ENCODE measurements around the gene ATP2A2.

ATP2A2 gene

GRCh38 chr12:110382683-110383082, 101.6 kb downstream of the ATP2A2 start:
- no peak for TF ChIP-seq CTCF (IDR thresholded peaks at IDR 0.05; ENCODE audit: insufficient read depth, low read depth, low read length, missing control alignments)
- no peak for DNase-seq (ENCODE audit: low read depth)

More at GRCh38 chr12:110382683-110383082, 101.6 kb downstream of the ATP2A2 start:
- no peak overlapping the region for H3K4me3 ChIP-seq (ENCODE audit: low read depth, low read length)
